Peyer's patch (tissue), 4 donors: ENCODE results near the gene RASA3. TPM values are rescaled to one million over a fixed set of nuclear protein-coding genes. Genes with fewer than 3 reads are reported as not detected.
"Not testable (repeated sequence)": the region's sequence is repeated elsewhere in the genome, so short reads cannot be mapped to it uniquely, and the experiment has no call there.

Source experiments
- DNase-seq, 3 donors: peaks; one replicate each; pipeline ENCODE4 v3.0.0-alpha.2; 2017 to 2019
- H3K27ac ChIP-seq, 4 donors: fragments of 200-600 bp; sonication (generic); one replicate each; pipeline ENCODE4 v1.5.1; 2016 to 2019
- H3K27me3 ChIP-seq, 2 donors: fragments of 200-600 bp; sonication (generic); one replicate each; pipeline ENCODE4 v1.5.1; 2019
- H3K36me3 ChIP-seq, 3 donors: fragments of 200-600 bp; sonication (generic); one replicate each; pipeline ENCODE4 v1.5.1; 2016 to 2019
- H3K4me1 ChIP-seq, 4 donors: fragments of 200-600 bp; sonication (generic); one replicate each; pipeline ENCODE4 v1.5.1; 2016 to 2019
- H3K4me3 ChIP-seq, 4 donors: fragments of 200-600 bp; sonication (generic); 1 replicate in 3 of 4; 2 replicates in 1 of 4; pipeline ENCODE4 v1.5.1; 2016 to 2019; ENCODE audit warnings: mild to moderate bottlenecking in 1 of 4
- H3K9me3 ChIP-seq, 4 donors: fragments of 200-600 bp; sonication (generic); one replicate each; pipeline ENCODE4 v1.5.1; 2016 to 2019; ENCODE audit warnings: mild to moderate bottlenecking in 1 of 4
- POLR2A ChIP-seq, 2 donors: fragments of 450-650 bp; IDR thresholded peaks; one replicate each; pipeline ENCODE4 v1.5.1; 2017; ENCODE audit warnings: antibody characterized with exemption in 2 of 2, mild to moderate bottlenecking in 2 of 2, moderate library complexity in 2 of 2
- total RNA-seq, 4 donors: library from RNA; depleted of rRNA; stranded (reverse); fragments of >200 nt; gene quantifications; one replicate each; pipeline ENCODE4 v1.1.0, GENCODE V29; 2016
- TF ChIP-seq, protein P1 (sequence below), 6 experiments: fragments of 450-650 bp in 4 of 6; fragments of 200-600 bp in 2 of 6; sonication (generic) in 1 of 6; IDR thresholded peaks; one replicate each; pipeline ENCODE4 v1.5.1; 2017 to 2019; ENCODE audit warnings: antibody characterized with exemption in 6 of 6, mild to moderate bottlenecking in 3 of 6, moderate library complexity in 1 of 6

Gene RASA3
- total RNA-seq, 4 donors from 2014 or later, result 3.5 to 41.3 (median 6.9) TPM

DNA sequence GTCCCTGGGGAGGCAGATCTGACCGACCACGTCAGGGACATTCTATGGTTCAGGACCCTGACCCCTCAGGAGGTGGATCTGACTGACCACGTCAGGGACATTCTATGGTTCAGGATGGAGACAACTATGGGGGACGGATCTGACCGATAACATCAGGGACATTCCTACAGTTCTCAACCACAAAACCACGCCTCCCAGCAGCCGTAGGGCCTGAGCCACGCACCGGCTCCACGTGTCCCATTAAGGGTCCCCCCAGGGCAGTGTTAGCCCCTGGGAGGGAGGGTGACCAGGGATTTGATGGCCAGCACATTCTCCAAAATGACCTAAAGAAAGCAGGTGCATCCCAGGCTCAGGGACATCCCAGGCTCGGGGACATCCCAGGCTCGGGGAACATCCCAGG, 109.5 kb downstream of the RASA3 start:
- DNase-seq, result no peak
- Histone ChIP-seq H3K27ac (no peak overlapping the region), H3K9me3 (no peaks in the 10 kb centered on the region), H3K4me3 (no peak overlapping the region), H3K36me3 (peaks cover 0 to 15% (median 0%) of the 10 kb centered on the region in 3 donors), H3K4me1 (peaks cover 0 to 25% (median 15%) of the 10 kb centered on the region in 4 donors), H3K27me3 (no peaks in the 10 kb centered on the region)
- TF ChIP-seq POLR2A (IDR thresholded peaks at IDR 0.05), result no peak
- TF ChIP-seq, protein P1, sequence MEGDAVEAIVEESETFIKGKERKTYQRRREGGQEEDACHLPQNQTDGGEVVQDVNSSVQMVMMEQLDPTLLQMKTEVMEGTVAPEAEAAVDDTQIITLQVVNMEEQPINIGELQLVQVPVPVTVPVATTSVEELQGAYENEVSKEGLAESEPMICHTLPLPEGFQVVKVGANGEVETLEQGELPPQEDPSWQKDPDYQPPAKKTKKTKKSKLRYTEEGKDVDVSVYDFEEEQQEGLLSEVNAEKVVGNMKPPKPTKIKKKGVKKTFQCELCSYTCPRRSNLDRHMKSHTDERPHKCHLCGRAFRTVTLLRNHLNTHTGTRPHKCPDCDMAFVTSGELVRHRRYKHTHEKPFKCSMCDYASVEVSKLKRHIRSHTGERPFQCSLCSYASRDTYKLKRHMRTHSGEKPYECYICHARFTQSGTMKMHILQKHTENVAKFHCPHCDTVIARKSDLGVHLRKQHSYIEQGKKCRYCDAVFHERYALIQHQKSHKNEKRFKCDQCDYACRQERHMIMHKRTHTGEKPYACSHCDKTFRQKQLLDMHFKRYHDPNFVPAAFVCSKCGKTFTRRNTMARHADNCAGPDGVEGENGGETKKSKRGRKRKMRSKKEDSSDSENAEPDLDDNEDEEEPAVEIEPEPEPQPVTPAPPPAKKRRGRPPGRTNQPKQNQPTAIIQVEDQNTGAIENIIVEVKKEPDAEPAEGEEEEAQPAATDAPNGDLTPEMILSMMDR (IDR thresholded peaks at IDR 0.05), result no peak

DNA sequence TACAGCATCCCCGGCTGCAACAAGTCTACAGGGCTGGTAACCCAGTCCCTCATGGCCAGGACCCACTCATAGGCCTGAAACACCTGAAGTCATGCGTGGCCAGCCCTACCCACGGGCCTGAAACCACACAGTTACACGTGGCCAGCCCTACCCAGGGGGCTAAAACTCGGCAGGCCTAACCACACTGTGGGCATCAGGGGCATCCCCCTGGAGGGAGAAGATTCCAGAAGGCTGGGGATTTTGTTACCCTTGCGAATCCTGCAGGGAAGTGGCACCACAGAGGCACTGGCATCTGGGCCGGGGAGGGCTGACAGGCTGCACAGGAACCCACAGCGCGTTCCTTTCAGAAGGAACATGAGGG, 110.1 kb downstream of the RASA3 start:
- Histone ChIP-seq H3K27me3 (no peaks in the 10 kb centered on the region), H3K9me3 (no peaks in the 10 kb centered on the region), H3K36me3 (peaks cover 0 to 15% (median 0%) of the 10 kb centered on the region in 3 donors), H3K27ac (no peak overlapping the region), H3K4me3 (no peak overlapping the region), H3K4me1 (peaks cover 0 to 20% (median 12%) of the 10 kb centered on the region in 4 donors)
- DNase-seq, result no peak
- TF ChIP-seq POLR2A (IDR thresholded peaks at IDR 0.05), result no peak
- TF ChIP-seq, protein P1 (IDR thresholded peaks at IDR 0.05), result no peak

DNA sequence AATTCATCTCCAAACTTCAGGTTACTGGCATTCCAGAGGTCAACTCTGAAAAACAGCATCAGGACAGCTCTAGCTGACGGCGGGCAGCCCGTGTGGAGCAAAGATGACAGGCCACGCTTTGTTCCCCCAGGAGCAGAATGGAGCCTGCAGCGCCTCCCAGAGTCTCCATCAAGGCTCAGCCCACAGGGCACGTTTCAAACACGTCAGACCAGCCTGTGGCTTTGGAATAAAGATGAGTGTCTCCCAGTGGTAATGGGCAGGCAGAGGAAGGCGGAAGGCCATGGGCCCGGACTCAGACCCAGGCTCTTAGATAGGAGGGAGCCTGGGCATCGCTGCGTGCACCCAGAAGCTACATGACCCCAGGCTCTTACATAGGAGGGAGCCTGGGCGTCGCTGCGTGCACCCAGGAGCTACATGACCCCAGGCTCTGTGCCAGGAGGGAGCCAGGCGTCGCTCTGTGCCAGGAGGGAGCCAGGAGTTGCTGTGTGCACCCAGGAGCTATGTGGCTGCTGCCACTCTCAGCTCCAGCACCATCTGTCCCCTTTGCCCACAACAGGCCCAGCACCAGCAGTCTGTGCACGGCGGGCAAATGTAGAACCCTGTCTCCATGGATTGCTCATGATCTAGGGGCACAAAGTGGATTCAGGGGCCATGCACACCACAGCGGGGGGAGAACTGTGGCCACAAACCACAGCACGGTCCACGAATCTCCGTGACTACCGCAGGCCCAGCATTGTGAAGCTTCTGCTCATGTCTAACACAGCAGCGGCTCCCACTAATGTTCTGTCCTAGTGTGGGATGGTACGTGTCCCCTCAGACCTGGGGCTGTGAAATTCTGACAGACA, 110.7 kb downstream of the RASA3 start:
- Histone ChIP-seq H3K4me3 (no peak overlapping the region), H3K27me3 (no peaks in the 10 kb centered on the region), H3K27ac (no peak overlapping the region), H3K9me3 (no peaks in the 10 kb centered on the region), H3K36me3 (peaks cover 0 to 19% (median 0%) of the 10 kb centered on the region in 3 donors), H3K4me1 (peaks cover 0 to 15% (median 8%) of the 10 kb centered on the region in 4 donors)
- DNase-seq, result no peak
- TF ChIP-seq, protein P1 (IDR thresholded peaks at IDR 0.05), result no peak
- TF ChIP-seq POLR2A (IDR thresholded peaks at IDR 0.05), result no peak

DNA sequence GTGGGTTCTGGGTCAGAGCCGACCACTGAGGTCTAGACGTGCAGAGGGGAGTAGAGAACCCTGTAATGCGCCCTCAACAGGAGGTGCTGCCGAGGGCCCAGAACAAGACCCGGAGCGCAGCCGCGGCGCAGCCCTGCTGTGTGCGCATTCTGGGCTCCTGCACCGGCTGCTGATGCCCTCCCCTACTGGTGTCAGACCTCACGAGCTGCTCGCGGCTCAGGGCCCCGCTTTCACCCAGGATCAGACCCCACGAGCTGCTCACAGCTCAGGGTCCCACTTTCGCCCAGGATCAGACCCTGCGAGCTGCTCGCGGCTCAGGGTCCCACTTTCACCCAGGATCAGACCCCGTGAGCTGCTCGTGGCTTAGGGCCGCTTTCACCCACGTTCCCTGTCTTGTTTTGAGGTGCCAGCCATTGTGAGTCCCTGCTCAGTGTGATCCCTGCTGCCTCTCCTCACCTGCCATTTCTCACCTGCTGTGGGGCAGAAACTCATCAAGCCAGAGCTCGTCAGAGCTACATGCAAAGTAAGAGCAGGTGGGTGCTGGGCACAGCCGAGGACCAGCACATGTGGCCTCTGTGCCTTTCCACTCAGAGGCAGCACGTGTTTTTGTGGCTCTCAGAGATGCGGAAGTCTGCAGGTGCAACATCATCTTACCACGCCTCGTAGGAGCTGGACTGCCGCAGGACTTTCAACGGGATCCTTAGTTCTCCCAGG, 111.5 kb downstream of the RASA3 start:
- H3K4me1 ChIP-seq, result peaks cover 0 to 7% (median 2%) of the 10 kb centered on the region in 4 donors

DNA sequence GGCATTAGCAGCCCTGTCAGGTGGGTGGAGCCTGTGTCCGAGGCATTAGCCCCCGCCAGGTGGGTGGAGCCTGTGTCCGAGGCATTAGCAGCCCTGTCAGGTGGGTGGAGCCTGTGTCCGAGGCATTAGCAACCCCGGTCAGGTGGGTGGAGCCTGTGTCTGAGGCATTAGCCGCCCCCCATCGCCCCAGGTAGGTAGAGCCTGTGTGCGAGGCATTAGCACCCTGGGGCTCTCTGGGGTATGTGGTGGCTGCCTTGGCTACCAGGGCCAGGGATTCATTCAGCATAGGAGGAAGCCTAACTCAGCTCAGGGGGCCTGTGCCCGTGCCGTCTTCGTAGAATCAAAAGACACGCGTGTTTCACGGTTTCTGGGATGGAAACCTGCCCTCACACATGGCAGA, 112.3 kb downstream of the RASA3 start:
- H3K36me3 ChIP-seq, result peaks cover 0 to 25% (median 0%) of the 10 kb centered on the region in 3 donors
- H3K9me3 ChIP-seq, DNase-seq, H3K4me3 ChIP-seq, H3K4me1 ChIP-seq, H3K27me3 ChIP-seq, H3K27ac ChIP-seq: not testable (repeated sequence)

More for the DNA sequence above, 111.5 kb downstream of the RASA3 start:
- no peak overlapping the region for H3K27ac ChIP-seq
- peak in 2 of 3 donors; percentile 68 to 77 for DNase-seq
- TF ChIP-seq, protein P1 (IDR thresholded peaks at IDR 0.05), result no peak
- no peak for TF ChIP-seq POLR2A (IDR thresholded peaks at IDR 0.05)
- no peaks in the 10 kb centered on the region for H3K27me3 ChIP-seq
- H3K36me3 ChIP-seq, result peaks cover 0 to 20% (median 0%) of the 10 kb centered on the region in 3 donors
- H3K4me3 ChIP-seq, result no peak overlapping the region
- no peaks in the 10 kb centered on the region for H3K9me3 ChIP-seq

DNA sequence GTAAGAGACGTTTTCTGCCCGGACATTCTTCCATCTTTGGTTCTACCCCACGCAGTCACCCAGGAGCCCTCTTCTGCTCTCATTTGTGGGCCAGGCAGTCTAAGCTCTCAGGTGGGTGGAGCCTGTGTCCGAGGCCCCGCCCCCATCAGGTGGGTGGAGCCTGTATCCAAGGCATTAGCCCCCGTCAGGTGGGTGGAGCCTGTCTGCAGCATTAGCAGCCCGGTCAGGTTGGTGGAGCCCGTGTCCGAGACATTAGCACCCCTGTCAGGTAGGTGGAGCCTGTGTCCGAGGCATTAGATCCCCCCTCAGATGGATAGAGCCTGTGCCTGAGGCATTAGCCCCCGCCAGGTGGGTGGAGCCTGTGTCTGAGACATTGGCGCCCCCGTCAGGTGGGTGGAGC, 113.1 kb downstream of the RASA3 start:
- no peak overlapping the region for H3K27ac ChIP-seq
- H3K4me1 ChIP-seq, result no peaks in the 10 kb centered on the region
- no peak for TF ChIP-seq POLR2A (IDR thresholded peaks at IDR 0.05)
- no peaks in the 10 kb centered on the region for H3K9me3 ChIP-seq
- H3K36me3 ChIP-seq, result peaks cover 0 to 33% (median 0%) of the 10 kb centered on the region in 3 donors
- DNase-seq, result no peak
- no peaks in the 10 kb centered on the region for H3K27me3 ChIP-seq
- H3K4me3 ChIP-seq, result no peak overlapping the region
